A673 (cell line): ENCODE measurements around the gene SEZ6L.

Source experiments
- CTCF ChIP-seq: fragments of 300-800, 200-600 bp; sonication (generic); conservative IDR thresholded peaks from 2 replicates; pipeline ENCODE4 v1.5.1; 2017; ENCODE audit warnings: low read depth, mild to moderate bottlenecking, antibody characterized with exemption, low read length, moderate library complexity, mixed read lengths
- EZH2 ChIP-seq: fragments of 200-600 bp; sonication (generic); IDR thresholded peaks from 2 replicates; pipeline ENCODE4 v1.6.1; 2017; ENCODE audit warnings: borderline replicate concordance, low read depth, mild to moderate bottlenecking, mixed read lengths, antibody characterized with exemption, low read length; ENCODE audit not compliant: poor library complexity, severe bottlenecking

GRCh38 chr22:26334232-26334631, 165.0 kb downstream of the SEZ6L start:
- TF ChIP-seq CTCF (no peak), EZH2 (no peak)
